ENCODE measurements around the gene CAMKK1. TPM values are rescaled to one million over a fixed set of nuclear protein-coding genes. Genes with fewer than 3 reads are reported as not detected.

Gene CAMKK1
- polyA plus RNA-seq, 2 of the 4 experiments (the other 2 are of a cell fraction): 6.9 to 14.8 TPM

DNA sequence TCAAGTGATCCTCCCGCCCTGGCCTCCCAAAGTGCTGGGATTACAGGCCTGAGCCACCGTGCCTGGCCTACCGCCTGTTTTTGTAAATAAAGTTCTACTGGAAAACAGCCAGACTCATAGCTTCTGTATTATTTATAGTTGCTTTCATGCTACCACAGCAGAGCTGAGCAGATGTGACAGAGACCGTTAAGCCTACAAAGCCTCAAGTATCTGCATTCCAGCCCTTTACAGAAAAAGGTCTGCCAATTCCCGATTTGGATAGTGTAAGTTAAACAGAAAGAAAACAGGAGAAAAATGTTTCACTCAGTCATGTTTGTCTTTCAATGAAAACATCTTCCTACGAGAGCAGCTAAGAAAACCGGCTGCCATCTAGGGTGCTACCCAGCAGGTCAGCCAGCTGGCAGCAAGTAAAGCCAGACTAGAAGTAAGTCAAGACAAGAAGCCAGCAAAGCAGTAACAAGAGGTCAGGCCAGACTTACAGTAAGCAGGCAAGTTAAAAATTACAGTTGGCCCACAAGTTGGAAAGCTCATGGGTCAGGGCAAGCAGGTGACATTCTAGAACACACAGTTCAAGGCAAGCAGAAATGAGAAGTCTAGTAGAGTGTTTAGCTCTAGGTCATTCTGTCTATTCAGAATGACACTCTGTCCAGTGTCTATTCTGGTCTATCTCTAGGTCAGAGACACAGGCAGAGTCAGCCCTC lies 64.6 kb downstream of the CAMKK1 start:
- WGBS (ENCODE audit: missing lambda C conversion rate): 86% methylated on average over 7 of the region's 7 CpGs
- Histone ChIP-seq H3K4me2 (no peak overlapping the region), H3K4me1 (no peaks in the 10 kb centered on the region), H3K4me3 (no peak overlapping the region), H3K9me3 (no peaks in the 10 kb centered on the region), H3K27ac (no peak overlapping the region)
- no peak for FAIRE-seq
- ChIA-PET POLR2A (interaction anchor here (1.7 kb wide), 1 partner anchor 91 kb away, joined by 3 read pairs; no protein-coding TSS in a partner anchor), CTCF (interaction anchor here (1.0 to 12.7 kb wide), 24 partner anchors 7 to 246 kb away, joined by 3 to 491 read pairs (median 8); partner anchors contain the start of genes HASPIN and NCBP3)
- DNase-seq (ENCODE audit: low read depth in 1 of 2, low spot score in 1 of 2): no peak
- no peak for TF ChIP-seq ZC3H11A (IDR thresholded peaks at IDR 0.05)
- no peak for TF ChIP-seq MYC (IDR thresholded peaks at IDR 0.05; ENCODE audit: borderline replicate concordance, low read length)
- TF ChIP-seq JUNB (IDR thresholded peaks at IDR 0.05): no peak
- no peak for TF ChIP-seq EP300 (IDR thresholded peaks at IDR 0.05)
- no peak for TF ChIP-seq HOXB13 (CRISPR knock-in tag; IDR thresholded peaks at IDR 0.05; ENCODE audit: low read depth)
- TF ChIP-seq, protein P1, sequence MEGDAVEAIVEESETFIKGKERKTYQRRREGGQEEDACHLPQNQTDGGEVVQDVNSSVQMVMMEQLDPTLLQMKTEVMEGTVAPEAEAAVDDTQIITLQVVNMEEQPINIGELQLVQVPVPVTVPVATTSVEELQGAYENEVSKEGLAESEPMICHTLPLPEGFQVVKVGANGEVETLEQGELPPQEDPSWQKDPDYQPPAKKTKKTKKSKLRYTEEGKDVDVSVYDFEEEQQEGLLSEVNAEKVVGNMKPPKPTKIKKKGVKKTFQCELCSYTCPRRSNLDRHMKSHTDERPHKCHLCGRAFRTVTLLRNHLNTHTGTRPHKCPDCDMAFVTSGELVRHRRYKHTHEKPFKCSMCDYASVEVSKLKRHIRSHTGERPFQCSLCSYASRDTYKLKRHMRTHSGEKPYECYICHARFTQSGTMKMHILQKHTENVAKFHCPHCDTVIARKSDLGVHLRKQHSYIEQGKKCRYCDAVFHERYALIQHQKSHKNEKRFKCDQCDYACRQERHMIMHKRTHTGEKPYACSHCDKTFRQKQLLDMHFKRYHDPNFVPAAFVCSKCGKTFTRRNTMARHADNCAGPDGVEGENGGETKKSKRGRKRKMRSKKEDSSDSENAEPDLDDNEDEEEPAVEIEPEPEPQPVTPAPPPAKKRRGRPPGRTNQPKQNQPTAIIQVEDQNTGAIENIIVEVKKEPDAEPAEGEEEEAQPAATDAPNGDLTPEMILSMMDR (IDR thresholded peaks at IDR 0.05): no peak
- no peak for TF ChIP-seq ZFP36 (IDR thresholded peaks at IDR 0.05; ENCODE audit: borderline replicate concordance, partially characterized antibody)
- TF ChIP-seq RCOR1 (IDR thresholded peaks at IDR 0.05; ENCODE audit: low read depth, low read length): no peak
- TF ChIP-seq E2F6 (IDR thresholded peaks at IDR 0.05; ENCODE audit: borderline replicate concordance, low read depth): no peak
- no peak for TF ChIP-seq ZNF302 (CRISPR knock-in tag; IDR thresholded peaks at IDR 0.05)
- TF ChIP-seq RFX5 (IDR thresholded peaks at IDR 0.05): no peak
- TF ChIP-seq FOSB (CRISPR knock-in tag; IDR thresholded peaks at IDR 0.05): no peak
- TF ChIP-seq, protein P2, sequence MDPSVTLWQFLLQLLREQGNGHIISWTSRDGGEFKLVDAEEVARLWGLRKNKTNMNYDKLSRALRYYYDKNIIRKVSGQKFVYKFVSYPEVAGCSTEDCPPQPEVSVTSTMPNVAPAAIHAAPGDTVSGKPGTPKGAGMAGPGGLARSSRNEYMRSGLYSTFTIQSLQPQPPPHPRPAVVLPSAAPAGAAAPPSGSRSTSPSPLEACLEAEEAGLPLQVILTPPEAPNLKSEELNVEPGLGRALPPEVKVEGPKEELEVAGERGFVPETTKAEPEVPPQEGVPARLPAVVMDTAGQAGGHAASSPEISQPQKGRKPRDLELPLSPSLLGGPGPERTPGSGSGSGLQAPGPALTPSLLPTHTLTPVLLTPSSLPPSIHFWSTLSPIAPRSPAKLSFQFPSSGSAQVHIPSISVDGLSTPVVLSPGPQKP (IDR thresholded peaks at IDR 0.05; ENCODE audit: low read depth, low read length): no peak
- 0 out of 6 replicates have a peak, but pooled peaks of 1 of the 2 experiments have one; percentile 30 for ATAC-seq

- TF ChIP-seq, protein P1 (IDR thresholded peaks at IDR 0.05): peak; percentile 87
- TF ChIP-seq SMC3 (IDR thresholded peaks at IDR 0.05) (peak; percentile 82), NFE2L2 (conservative IDR thresholded peaks at IDR 0.05; ENCODE audit: low read length) (no peak), RAD21 (conservative IDR thresholded peaks at IDR 0.05 in 1 of 2, IDR thresholded peaks at IDR 0.05 in 1 of 2) (peak; percentile 81 to 88), ATOH8 (CRISPR knock-in tag; IDR thresholded peaks at IDR 0.05; ENCODE audit: low read depth) (0 out of 2 replicates have a peak, but pooled peaks have one; percentile 42), HOXA7 (CRISPR knock-in tag; IDR thresholded peaks at IDR 0.05) (peak; percentile 40; the same call in 1 of the 2 replicates), JUN (IDR thresholded peaks at IDR 0.05) (no peak)
- Histone ChIP-seq H3K9me3 (no peaks in the 10 kb centered on the region), H3K4me2 (no peak overlapping the region), H3K27ac (no peak overlapping the region), H3K4me1 (no peaks in the 10 kb centered on the region), H3K4me3 (no peak overlapping the region)
- ATAC-seq (peak; percentile 86 to 88), DNase-seq (ENCODE audit: low read depth in 1 of 2, low spot score in 1 of 2) (peak; percentile 75 to 86), FAIRE-seq (peak; percentile 99)
- POLR2A ChIA-PET: interaction anchor here (1.7 kb wide), 1 partner anchor 90 kb away, joined by 3 read pairs; no protein-coding TSS in a partner anchor
- CTCF ChIA-PET: interaction anchor here (0.7 to 12.7 kb wide), 39 partner anchors 11 to 318 kb away, joined by 3 to 491 read pairs (median 6); partner anchors contain the start of genes HASPIN, ITGAE and NCBP3
- WGBS (ENCODE audit: missing lambda C conversion rate): 48% methylated on average over 6 of the region's 6 CpGs
Measured at GRCh38 chr17:3827124-3827773, 65.6 kb downstream of the CAMKK1 start.
